Omental fat pad (tissue), 4 donors: ENCODE results near the gene PVR. TPM values are rescaled to one million over a fixed set of nuclear protein-coding genes. Genes with fewer than 3 reads are reported as not detected.
"Not testable (repeated sequence)": the region's sequence is repeated elsewhere in the genome, so short reads cannot be mapped to it uniquely, and the experiment has no call there.

Experiments used
- ATAC-seq: fragments of 150-250 bp; one replicate; pipeline ENCODE4 v1.9.1; 2016; ENCODE audit warnings: mild to moderate bottlenecking, moderate library complexity; ENCODE audit not compliant: low FRiP score
- DNase-seq: peaks from one replicate; pipeline ENCODE4 v3.0.0-alpha.2; 2019; ENCODE audit warnings: low spot score
- total RNA-seq, 4 donors: library from RNA; depleted of rRNA; stranded (reverse); fragments of >200 nt; gene quantifications; one replicate each; pipeline ENCODE4 v1.1.0, GENCODE V29; 2016
- TF ChIP-seq, protein P1 (sequence below), 3 donors: fragments of 450-650 bp; IDR thresholded peaks; one replicate each; pipeline ENCODE4 v1.5.1; 2016 to 2017; ENCODE audit warnings: antibody characterized with exemption in 3 of 3, mild to moderate bottlenecking in 3 of 3, moderate library complexity in 2 of 3

The PVR gene
- total RNA-seq, 4 donors from 2014 or later: 17.0 to 93.9 (median 28.6) TPM

- DNase-seq (no peak), ATAC-seq (peak; percentile 68)
- TF ChIP-seq, protein P1, sequence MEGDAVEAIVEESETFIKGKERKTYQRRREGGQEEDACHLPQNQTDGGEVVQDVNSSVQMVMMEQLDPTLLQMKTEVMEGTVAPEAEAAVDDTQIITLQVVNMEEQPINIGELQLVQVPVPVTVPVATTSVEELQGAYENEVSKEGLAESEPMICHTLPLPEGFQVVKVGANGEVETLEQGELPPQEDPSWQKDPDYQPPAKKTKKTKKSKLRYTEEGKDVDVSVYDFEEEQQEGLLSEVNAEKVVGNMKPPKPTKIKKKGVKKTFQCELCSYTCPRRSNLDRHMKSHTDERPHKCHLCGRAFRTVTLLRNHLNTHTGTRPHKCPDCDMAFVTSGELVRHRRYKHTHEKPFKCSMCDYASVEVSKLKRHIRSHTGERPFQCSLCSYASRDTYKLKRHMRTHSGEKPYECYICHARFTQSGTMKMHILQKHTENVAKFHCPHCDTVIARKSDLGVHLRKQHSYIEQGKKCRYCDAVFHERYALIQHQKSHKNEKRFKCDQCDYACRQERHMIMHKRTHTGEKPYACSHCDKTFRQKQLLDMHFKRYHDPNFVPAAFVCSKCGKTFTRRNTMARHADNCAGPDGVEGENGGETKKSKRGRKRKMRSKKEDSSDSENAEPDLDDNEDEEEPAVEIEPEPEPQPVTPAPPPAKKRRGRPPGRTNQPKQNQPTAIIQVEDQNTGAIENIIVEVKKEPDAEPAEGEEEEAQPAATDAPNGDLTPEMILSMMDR (IDR thresholded peaks at IDR 0.05): no peak
Measured at GRCh38 chr19:44626048-44626624, 17.6 kb upstream of the PVR start.

DNA sequence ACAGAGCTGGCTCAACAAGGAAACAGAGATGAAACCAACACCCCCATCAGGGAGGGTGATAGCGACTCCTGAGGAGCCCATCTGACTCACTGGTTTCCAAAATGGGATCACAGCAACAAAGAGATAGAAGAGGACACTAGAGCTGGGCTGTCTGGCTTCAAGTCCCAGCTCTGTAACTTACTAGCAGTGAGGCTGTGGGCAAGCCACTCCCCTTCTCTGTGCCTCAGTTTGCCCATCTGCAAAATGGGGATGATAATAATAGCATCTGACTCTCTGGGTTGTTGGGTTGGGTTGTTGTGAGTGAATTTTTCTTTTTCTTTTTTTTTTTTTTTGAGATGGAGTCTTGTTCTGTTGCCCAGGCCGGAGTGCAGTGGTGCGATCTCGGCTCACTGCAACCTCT lies 16.1 kb upstream of the PVR start:
- ATAC-seq (no peak), DNase-seq (no peak)
- TF ChIP-seq, protein P1 (IDR thresholded peaks at IDR 0.05): no peak

DNA sequence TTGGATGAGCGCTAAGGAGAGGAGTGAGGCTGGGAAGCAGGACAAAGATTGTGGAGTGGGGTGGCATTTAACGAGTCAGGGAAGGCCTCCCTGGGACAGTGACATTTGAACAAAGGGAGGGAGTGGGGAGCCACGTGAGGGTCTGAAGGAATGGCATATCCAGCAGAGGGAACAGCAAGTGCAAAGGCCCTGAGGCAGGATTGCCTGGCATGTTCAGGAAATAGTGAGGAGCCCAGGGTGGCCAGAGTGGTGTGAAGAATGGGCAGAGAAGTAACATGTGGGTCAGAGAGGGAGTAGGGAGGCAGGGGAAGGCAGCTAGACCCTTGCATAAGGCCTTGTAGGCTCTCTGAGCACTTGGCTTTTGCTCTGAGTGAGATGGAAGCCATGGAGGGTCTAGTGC lies 14.9 kb upstream of the PVR start:
- ATAC-seq (no peak), DNase-seq (no peak)
- TF ChIP-seq, protein P1 (IDR thresholded peaks at IDR 0.05): no peak

GRCh38 chr19:44631611-44632010 lies 12.1 kb upstream of the PVR start:
- not testable (repeated sequence) for ATAC-seq, DNase-seq

DNA sequence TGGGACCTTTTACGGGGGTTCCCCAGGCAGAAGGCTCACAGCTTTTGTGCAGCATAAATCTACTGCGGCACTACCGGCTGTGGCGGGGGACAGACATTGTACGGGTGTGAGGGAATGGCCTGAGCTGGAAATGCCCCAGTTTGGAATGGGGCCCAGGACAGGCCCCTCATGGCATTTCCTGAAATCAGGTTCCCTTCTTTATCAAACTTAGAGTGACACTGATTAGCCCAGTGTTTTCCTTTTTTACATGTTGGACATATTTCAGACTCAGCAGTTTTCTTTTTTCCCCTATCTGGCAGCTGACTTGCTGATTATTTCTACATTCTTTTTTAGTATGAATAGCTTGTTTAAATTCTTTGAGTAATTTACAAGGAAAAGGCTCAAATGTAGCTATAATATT lies 9.7 kb upstream of the PVR start:
- DNase-seq, ATAC-seq: not testable (repeated sequence)

- TF ChIP-seq, protein P1 (IDR thresholded peaks at IDR 0.05): no peak
- no peak for ATAC-seq
- no peak for DNase-seq
Measured at GRCh38 chr19:44634785-44635184, 8.9 kb upstream of the PVR start.

DNA sequence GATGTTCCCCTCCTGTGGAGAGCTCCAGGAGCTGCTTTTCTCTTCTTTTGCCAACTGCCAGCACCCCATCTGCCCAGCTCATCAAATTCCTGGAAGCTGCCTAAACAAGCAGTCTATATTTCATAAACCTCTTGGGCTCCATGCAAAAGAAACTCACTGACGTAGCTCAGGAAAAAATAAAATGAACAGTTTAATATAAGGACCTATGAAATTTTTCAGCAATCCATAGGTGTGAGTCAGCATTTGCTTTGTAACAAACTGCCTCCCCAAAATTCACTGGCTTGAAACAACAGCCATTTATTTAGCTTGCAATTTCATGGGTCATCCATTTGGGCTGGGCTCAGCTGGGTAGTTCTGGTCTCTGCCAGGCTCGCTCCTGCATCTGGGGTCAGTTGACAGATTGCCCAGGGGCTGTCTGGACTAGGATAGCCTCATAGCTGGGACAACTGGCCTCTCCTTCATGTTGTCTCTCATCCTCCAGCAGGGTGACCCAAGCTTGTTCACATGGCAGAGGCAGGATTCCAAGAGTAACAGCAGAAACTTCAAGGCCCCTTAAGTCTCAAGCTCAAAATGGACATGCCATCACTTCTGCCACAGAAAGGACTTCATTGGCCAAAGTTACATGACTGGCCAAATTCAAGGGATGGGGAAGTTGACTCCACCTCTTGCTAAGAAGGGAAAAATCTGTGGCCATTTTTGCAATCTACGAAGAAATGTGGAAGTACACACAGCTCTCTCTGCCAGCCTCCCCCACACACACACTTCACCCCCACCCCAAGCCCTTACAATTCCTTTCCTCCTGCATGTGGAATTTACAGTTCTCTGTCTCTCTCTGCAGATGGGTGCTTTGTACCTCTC lies 7.9 kb upstream of the PVR start:
- TF ChIP-seq, protein P1 (IDR thresholded peaks at IDR 0.05): no peak
- peak; percentile 70 for ATAC-seq
- DNase-seq: no peak
